DOHH2 (cell line): Measurements from ENCODE around the gene STK32B.

Experiments
- H3F3A ChIP-seq: fragments of 200-600 bp; sonication (generic), shearing (Covaris generic); 2 replicates; pipeline ENCODE4 v1.6.0; 2016; ENCODE audit warnings: antibody characterized with exemption, mild to moderate bottlenecking; ENCODE audit not compliant: control insufficient read depth, insufficient read depth
- H3K27ac ChIP-seq: fragments of 200-600 bp; sonication (generic); 2 replicates; pipeline ENCODE4 v1.5.1; 2014; ENCODE audit warnings: low read depth, mild to moderate bottlenecking, low read length, moderate library complexity
- H3K27me3 ChIP-seq: fragments of 200-600 bp; sonication (generic); 2 replicates; pipeline ENCODE4 v1.6.1; 2014; ENCODE audit warnings: mild to moderate bottlenecking, low read length, mixed read lengths; ENCODE audit not compliant: control insufficient read depth
- H3K36me3 ChIP-seq: fragments of 200-600 bp; sonication (generic); 2 replicates; pipeline ENCODE4 v1.6.1; 2014; ENCODE audit warnings: mild to moderate bottlenecking, low read length, moderate library complexity, mixed read lengths; ENCODE audit not compliant: control insufficient read depth
- H3K4me1 ChIP-seq: fragments of 200-600 bp; sonication (generic); 2 replicates; pipeline ENCODE4 v1.6.1; 2014; ENCODE audit warnings: mild to moderate bottlenecking, low read length, mixed read lengths; ENCODE audit not compliant: control insufficient read depth
- H3K4me2 ChIP-seq: fragments of 200-600 bp; sonication (generic); 2 replicates; pipeline ENCODE4 v1.6.0; 2014; ENCODE audit warnings: mild to moderate bottlenecking, low read length, moderate library complexity
- H3K4me3 ChIP-seq: fragments of 200-600 bp; sonication (generic); 2 replicates; pipeline ENCODE4 v1.5.1; 2014; ENCODE audit warnings: mild to moderate bottlenecking, low read length, mixed read lengths
- H3K79me2 ChIP-seq: fragments of 200-600 bp; sonication (generic); 2 replicates; pipeline ENCODE4 v1.6.1; 2014; ENCODE audit warnings: mild to moderate bottlenecking, low read length, mixed read lengths; ENCODE audit not compliant: control insufficient read depth
- H3K9me2 ChIP-seq: fragments of 200-600 bp; sonication (generic); replicated peaks from 2 replicates; pipeline ENCODE4 v1.6.1; 2014; ENCODE audit warnings: mild to moderate bottlenecking, low read length, mixed read lengths; ENCODE audit not compliant: control insufficient read depth
- H3K9me3 ChIP-seq: fragments of 200-600 bp; sonication (generic); 2 replicates; pipeline ENCODE4 v1.6.1; 2014; ENCODE audit warnings: antibody characterized with exemption, low read length, mixed read lengths; ENCODE audit not compliant: control insufficient read depth, insufficient read depth
- H4K20me1 ChIP-seq: fragments of 200-600 bp; sonication (generic); 2 replicates; pipeline ENCODE4 v1.6.0; 2014; ENCODE audit warnings: low read depth, mild to moderate bottlenecking, antibody characterized with exemption, low read length, moderate library complexity; ENCODE audit not compliant: control insufficient read depth, insufficient read depth
- EZH2phosphoT487 ChIP-seq: fragments of 200-600 bp; sonication (generic); IDR thresholded peaks from 2 replicates; pipeline ENCODE4 v1.6.1; 2017; ENCODE audit warnings: borderline replicate concordance, mild to moderate bottlenecking, antibody characterized with exemption, low read length, moderate library complexity, mixed read lengths
- TF ChIP-seq, protein P1 (sequence below): fragments of 200-600 bp; sonication (generic); IDR thresholded peaks from one replicate; pipeline ENCODE4 v1.5.1; 2014; ENCODE audit warnings: antibody characterized with exemption, mild to moderate bottlenecking, low read depth, low read length; ENCODE audit not compliant: poor library complexity, severe bottlenecking

Gene STK32B

DNA sequence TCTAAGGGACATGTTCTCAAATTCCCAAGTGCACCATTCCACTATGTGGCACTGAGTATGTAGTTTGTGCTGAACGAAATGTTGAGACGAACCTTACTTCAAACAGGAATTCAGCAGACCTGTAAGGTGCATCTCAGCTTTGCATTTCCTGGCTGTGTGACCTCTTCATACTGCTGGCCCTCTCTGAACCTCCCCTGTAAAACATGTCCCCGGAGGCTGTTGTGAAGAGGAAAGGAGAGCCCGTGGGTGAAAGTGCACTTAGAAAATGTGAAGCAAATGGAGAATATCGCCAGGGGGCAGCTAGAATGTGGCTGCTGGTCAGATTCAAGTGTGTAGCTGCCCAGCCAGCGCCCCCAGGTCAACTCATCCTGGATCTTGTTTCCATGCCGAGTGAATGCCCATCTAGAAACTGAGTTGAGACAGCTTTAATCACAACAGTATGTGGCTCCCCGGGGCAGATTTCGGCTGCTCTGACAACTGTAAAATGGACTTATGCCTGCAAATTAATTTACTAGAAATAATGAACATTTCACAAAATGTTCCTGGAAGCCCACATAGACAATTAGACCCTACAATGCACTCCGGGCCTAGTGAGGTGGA is 393.7 kb downstream of the STK32B start:
- Histone ChIP-seq H3K4me1 (no peaks in the 10 kb centered on the region), H4K20me1 (no peaks in the 10 kb centered on the region), H3K36me3 (no peaks in the 10 kb centered on the region), H3K9me3 (no peaks in the 10 kb centered on the region), H3K9me2 (no peaks in the 10 kb centered on the region), H3K4me2 (no peak overlapping the region), H3K27ac (no peak overlapping the region), H3K79me2 (no peaks in the 10 kb centered on the region), H3K27me3 (no peaks in the 10 kb centered on the region), H3K4me3 (no peak overlapping the region), H3F3A (no peaks in the 10 kb centered on the region)
- TF ChIP-seq EZH2phosphoT487 = no peak
- TF ChIP-seq, protein P1, sequence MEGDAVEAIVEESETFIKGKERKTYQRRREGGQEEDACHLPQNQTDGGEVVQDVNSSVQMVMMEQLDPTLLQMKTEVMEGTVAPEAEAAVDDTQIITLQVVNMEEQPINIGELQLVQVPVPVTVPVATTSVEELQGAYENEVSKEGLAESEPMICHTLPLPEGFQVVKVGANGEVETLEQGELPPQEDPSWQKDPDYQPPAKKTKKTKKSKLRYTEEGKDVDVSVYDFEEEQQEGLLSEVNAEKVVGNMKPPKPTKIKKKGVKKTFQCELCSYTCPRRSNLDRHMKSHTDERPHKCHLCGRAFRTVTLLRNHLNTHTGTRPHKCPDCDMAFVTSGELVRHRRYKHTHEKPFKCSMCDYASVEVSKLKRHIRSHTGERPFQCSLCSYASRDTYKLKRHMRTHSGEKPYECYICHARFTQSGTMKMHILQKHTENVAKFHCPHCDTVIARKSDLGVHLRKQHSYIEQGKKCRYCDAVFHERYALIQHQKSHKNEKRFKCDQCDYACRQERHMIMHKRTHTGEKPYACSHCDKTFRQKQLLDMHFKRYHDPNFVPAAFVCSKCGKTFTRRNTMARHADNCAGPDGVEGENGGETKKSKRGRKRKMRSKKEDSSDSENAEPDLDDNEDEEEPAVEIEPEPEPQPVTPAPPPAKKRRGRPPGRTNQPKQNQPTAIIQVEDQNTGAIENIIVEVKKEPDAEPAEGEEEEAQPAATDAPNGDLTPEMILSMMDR = no peak

DNA sequence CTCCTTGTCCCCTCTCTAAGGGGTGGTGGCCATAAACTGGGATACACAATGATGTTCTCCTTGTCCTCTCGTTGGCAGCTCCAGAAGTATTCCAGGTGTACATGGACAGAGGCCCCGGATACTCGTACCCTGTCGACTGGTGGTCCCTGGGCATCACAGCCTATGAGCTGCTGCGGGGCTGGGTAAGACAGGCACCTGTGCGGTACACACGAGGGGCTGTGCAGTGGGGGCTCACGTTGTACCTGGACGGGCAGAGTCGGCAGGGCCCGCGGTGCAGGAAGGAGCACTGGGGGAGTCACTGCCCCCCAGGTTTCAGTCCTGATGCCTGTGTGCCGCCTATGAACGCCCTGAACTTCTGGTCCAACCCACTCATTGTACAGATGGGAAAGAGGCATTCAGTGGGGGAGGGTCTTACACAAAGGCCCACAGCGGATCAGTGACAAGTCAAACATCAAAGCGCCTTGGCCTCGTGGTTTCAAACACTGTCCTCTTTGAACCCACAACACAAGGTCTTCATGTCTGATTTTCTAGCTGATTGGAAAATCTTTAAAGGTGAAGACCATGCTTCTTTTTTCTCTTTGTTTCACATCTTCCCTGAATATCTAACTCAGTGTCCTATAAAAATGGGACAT is 395.4 kb downstream of the STK32B start:
- H3K4me1 ChIP-seq = no peaks in the 10 kb centered on the region
- no peaks in the 10 kb centered on the region for H3F3A ChIP-seq
- no peak overlapping the region for H3K4me2 ChIP-seq
- H3K9me3 ChIP-seq = no peaks in the 10 kb centered on the region
- H4K20me1 ChIP-seq = no peaks in the 10 kb centered on the region
- no peaks in the 10 kb centered on the region for H3K36me3 ChIP-seq
- no peak overlapping the region for H3K27ac ChIP-seq
- H3K79me2 ChIP-seq = no peaks in the 10 kb centered on the region
- H3K27me3 ChIP-seq = no peaks in the 10 kb centered on the region
- H3K4me3 ChIP-seq = no peak overlapping the region
- TF ChIP-seq, protein P1 = no peak
- no peak for TF ChIP-seq EZH2phosphoT487
- H3K9me2 ChIP-seq = no peaks in the 10 kb centered on the region

DNA sequence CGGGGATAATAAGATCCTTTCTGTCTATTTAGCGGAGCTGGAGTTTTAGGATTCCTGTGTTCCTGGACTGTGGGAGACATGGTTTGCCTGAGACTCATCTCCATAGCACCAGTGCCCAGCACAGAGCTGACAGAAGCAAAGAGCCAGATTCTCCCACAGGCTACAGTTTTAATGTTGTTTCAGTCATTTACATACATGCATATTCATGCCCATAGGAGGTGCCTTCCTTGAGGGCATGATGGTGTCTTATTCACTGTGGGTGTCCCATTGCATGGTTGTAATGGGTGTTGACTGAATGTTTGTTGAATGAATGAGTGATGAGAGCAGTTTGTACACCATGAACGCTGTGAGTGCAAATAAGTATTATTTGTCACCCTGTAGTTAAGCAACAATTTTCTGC is 396.5 kb downstream of the STK32B start:
- Histone ChIP-seq H3K4me2 (no peak overlapping the region), H3K9me2 (no peaks in the 10 kb centered on the region), H3K4me1 (no peaks in the 10 kb centered on the region), H3K27me3 (no peaks in the 10 kb centered on the region), H3K79me2 (no peaks in the 10 kb centered on the region), H4K20me1 (no peaks in the 10 kb centered on the region), H3K27ac (no peak overlapping the region), H3F3A (no peaks in the 10 kb centered on the region), H3K9me3 (no peaks in the 10 kb centered on the region), H3K4me3 (no peak overlapping the region), H3K36me3 (no peaks in the 10 kb centered on the region)
- TF ChIP-seq, protein P1 = no peak
- no peak for TF ChIP-seq EZH2phosphoT487
